ENCODE results near the gene ARRB2. TPM values are rescaled to one million over a fixed set of nuclear protein-coding genes. Genes with fewer than 3 reads are reported as not detected.

The ARRB2 gene
- total RNA-seq, 1 experiment from 2014 or later: 79.7 TPM

DNA sequence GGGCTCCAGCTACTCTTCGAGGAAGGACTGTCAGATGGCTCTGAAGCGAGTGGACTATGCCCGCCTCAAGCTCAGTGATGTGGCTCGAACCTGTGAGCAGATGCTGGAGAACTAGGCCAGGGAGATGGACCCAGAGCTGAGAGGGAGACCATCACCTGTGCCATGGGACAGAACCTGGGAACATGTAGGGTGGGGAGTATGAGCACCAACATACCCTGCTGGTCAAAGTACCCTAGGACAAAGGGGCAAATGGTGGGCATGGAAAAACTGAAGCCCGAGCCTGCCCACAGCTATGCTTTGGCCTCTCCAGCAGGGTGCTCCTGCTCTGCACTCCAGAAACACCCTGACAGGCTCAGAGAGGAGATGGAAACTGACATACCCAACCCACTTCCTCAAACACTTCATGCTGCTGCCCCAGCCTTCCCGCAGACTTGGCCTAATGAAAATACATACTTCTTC, 22.7 kb downstream of the ARRB2 start:
- Histone ChIP-seq H3K9me2 (ENCODE audit: insufficient read depth) (no peaks in the 10 kb centered on the region), H3F3A (ENCODE audit: insufficient read depth, low read depth) (peaks cover 17% of the 10 kb centered on the region), H2AFZ (no peak overlapping the region), H3K27ac (no peak overlapping the region), H3K79me2 (ENCODE audit: low read depth) (no peaks in the 10 kb centered on the region), H3K27me3 (ENCODE audit: insufficient read depth, low read depth) (no peaks in the 10 kb centered on the region), H3K4me1 (replicated peaks; ENCODE audit: insufficient read depth) (peaks cover 10% of the 10 kb centered on the region; the same call in 1 of the 2 replicates), H3K4me2 (no peak overlapping the region), H3K9me3 (ENCODE audit: insufficient read depth, low read depth) (no peaks in the 10 kb centered on the region), H3K4me3 (no peak overlapping the region), H3K36me3 (ENCODE audit: low read depth) (no peaks in the 10 kb centered on the region), H4K20me1 (ENCODE audit: insufficient read depth) (no peaks in the 10 kb centered on the region)
- TF ChIP-seq EZH2 (IDR thresholded peaks at IDR 0.05; ENCODE audit: low read depth) (no peak), CTCF (conservative IDR thresholded peaks at IDR 0.05) (no peak)
- BruUV-seq (replicated peaks): no TSS peak
- no peak for DNase-seq
- intact Hi-C loops (cut with micrococcal nuclease; ENCODE audit: unreplicated experiment): no loop called here
- CTCF ChIA-PET: interaction anchor here (0.6 kb wide), 1 partner anchor 110 kb away, joined by 4 read pairs; no protein-coding TSS in a partner anchor
- POLR2A ChIA-PET (ENCODE audit: unreplicated experiment): no interaction called here

GRCh38 chr17:4734857-4735475, 24.5 kb downstream of the ARRB2 start:
- ChIA-PET CTCF (no interaction called here), POLR2A (ENCODE audit: unreplicated experiment) (no interaction called here)
- no peaks in the 10 kb centered on the region for H3K27me3 ChIP-seq (ENCODE audit: insufficient read depth, low read depth)
- H4K20me1 ChIP-seq (ENCODE audit: insufficient read depth): no peaks in the 10 kb centered on the region
- H2AFZ ChIP-seq: no peak overlapping the region
- H3K4me2 ChIP-seq: no peak overlapping the region
- no peaks in the 10 kb centered on the region for H3K36me3 ChIP-seq (ENCODE audit: low read depth)
- no peak overlapping the region for H3K27ac ChIP-seq
- no TSS peak for BruUV-seq (replicated peaks)
- DNase-seq: no peak
- TF ChIP-seq EZH2 (IDR thresholded peaks at IDR 0.05; ENCODE audit: low read depth) (no peak), CTCF (conservative IDR thresholded peaks at IDR 0.05) (no peak)
- H3K79me2 ChIP-seq (ENCODE audit: low read depth): no peaks in the 10 kb centered on the region
- H3K4me3 ChIP-seq: no peak overlapping the region
- peaks cover 8% of the 10 kb centered on the region for H3F3A ChIP-seq (ENCODE audit: insufficient read depth, low read depth)
- intact Hi-C loops (cut with micrococcal nuclease; ENCODE audit: unreplicated experiment): no loop called here
- peaks cover 17% of the 10 kb centered on the region; the same call in 1 of the 2 replicates for H3K4me1 ChIP-seq (replicated peaks; ENCODE audit: insufficient read depth)
- H3K9me3 ChIP-seq (ENCODE audit: insufficient read depth, low read depth): no peaks in the 10 kb centered on the region
- H3K9me2 ChIP-seq (ENCODE audit: insufficient read depth): no peaks in the 10 kb centered on the region

- Histone ChIP-seq H2AFZ (no peak overlapping the region), H3K36me3 (ENCODE audit: low read depth) (no peaks in the 10 kb centered on the region), H3K9me3 (ENCODE audit: insufficient read depth, low read depth) (no peaks in the 10 kb centered on the region), H3K79me2 (ENCODE audit: low read depth) (no peaks in the 10 kb centered on the region), H3K4me1 (replicated peaks; ENCODE audit: insufficient read depth) (peaks cover 17% of the 10 kb centered on the region; the same call in 1 of the 2 replicates), H3K4me3 (no peak overlapping the region), H3F3A (ENCODE audit: insufficient read depth, low read depth) (peaks cover 8% of the 10 kb centered on the region), H3K4me2 (no peak overlapping the region), H4K20me1 (ENCODE audit: insufficient read depth) (no peaks in the 10 kb centered on the region), H3K27me3 (ENCODE audit: insufficient read depth, low read depth) (0 out of 2 replicates have a peak, but pooled peaks cover 5% of the 10 kb centered on the region), H3K27ac (no peak overlapping the region), H3K9me2 (ENCODE audit: insufficient read depth) (no peaks in the 10 kb centered on the region)
- ChIA-PET POLR2A (ENCODE audit: unreplicated experiment) (no interaction called here), CTCF (interaction anchor here (0.6 kb wide), 1 partner anchor 14 kb away, joined by 4 read pairs; no protein-coding TSS in a partner anchor)
- no TSS peak for BruUV-seq (replicated peaks)
- TF ChIP-seq EZH2 (IDR thresholded peaks at IDR 0.05; ENCODE audit: low read depth) (no peak), CTCF (conservative IDR thresholded peaks at IDR 0.05) (no peak)
- intact Hi-C loops (cut with micrococcal nuclease; ENCODE audit: unreplicated experiment): no loop called here
- no peak for DNase-seq
Observed at GRCh38 chr17:4735876-4736651, 25.6 kb downstream of the ARRB2 start.

Data from PC-9 (cell line).